Activated T-cell treated with anti-CD3 and anti-CD28 coated beads for 24 hours (primary cell): ENCODE measurements around the gene PCDH8.

Experiments used
- DNase-seq: peaks from one replicate; pipeline ENCODE4 v3.0.0-alpha.2; 2020; ENCODE audit warnings: low read depth

Gene PCDH8

GRCh38 chr13:52811841-52812240 lies 36.6 kb downstream of the PCDH8 start:
- DNase-seq = no peak

GRCh38 chr13:52810526-52810925 lies 37.9 kb downstream of the PCDH8 start:
- no peak for DNase-seq

- no peak for DNase-seq
These were observed 38.4 kb downstream of the PCDH8 start for GRCh38 chr13:52810011-52810410.

- peak; percentile 20 for DNase-seq
These were observed 39.1 kb downstream of the PCDH8 start for GRCh38 chr13:52809310-52809769.

GRCh38 chr13:52808842-52809219 lies 39.6 kb downstream of the PCDH8 start:
- DNase-seq = no peak

- no peak for DNase-seq
These were observed 42.4 kb downstream of the PCDH8 start for GRCh38 chr13:52806029-52806428.

- no peak for DNase-seq
These were observed 44.2 kb downstream of the PCDH8 start for GRCh38 chr13:52804202-52804641.

GRCh38 chr13:52800856-52801255 lies 47.6 kb downstream of the PCDH8 start:
- no peak for DNase-seq

- DNase-seq = no peak
These were observed 49.5 kb downstream of the PCDH8 start for GRCh38 chr13:52798770-52799430.

GRCh38 chr13:52797176-52797575 lies 51.3 kb downstream of the PCDH8 start:
- DNase-seq = no peak

- no peak for DNase-seq
These were observed 53.9 kb downstream of the PCDH8 start for GRCh38 chr13:52794589-52794988.

- no peak for DNase-seq
These were observed 54.9 kb downstream of the PCDH8 start for GRCh38 chr13:52793515-52794061.
